ENCODE results near the gene SBK3.

Gene SBK3

GRCh38 chr19:55529636-55530234 is 15.6 kb downstream of the SBK3 start:
- no peak for DNase-seq
- in situ Hi-C loops (cut with HindIII; ENCODE audit: low pct_ligation_motif_present, low pct_unique_long_range_greater_than_20kb, low sequenced_read_pairs) = no loop called here

GRCh38 chr19:55528030-55528803 is 17.1 kb downstream of the SBK3 start:
- in situ Hi-C loops (cut with HindIII; ENCODE audit: low pct_ligation_motif_present, low pct_unique_long_range_greater_than_20kb, low sequenced_read_pairs) = no loop called here
- no peak for DNase-seq

DNA sequence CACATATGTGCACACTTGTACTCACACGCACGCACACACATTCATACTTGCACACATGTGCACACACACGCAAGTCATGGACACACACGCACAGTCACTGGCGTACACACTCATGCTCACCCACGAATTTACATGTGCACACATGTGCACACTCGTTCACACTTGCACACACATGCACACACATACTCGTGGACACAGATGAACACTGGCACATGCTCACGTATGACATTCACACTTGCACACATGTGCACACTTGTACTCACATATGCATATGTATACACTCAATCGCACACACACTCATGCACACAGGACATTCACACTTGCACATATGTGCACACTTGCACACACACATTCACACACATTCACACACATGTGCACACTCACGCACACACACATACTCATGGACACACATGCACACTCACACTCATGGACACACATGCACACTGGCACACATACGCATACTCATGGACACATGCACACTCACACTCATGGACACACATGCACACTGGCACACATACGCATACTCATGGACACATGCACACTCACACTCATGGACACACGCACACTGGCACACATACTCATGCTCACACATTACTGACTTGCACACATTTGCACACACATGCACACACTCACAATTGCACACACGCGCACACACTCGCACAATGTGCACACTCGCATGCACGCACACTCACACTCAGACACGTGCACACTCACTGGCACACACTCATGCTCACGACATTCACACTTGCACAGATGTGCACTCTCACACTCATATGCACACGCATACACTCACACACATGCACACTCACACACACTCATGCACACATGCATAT is 17.9 kb downstream of the SBK3 start:
- in situ Hi-C loops (cut with HindIII; ENCODE audit: low pct_ligation_motif_present, low pct_unique_long_range_greater_than_20kb, low sequenced_read_pairs) = no loop called here
- DNase-seq = no peak

GRCh38 chr19:55526216-55527196 is 18.8 kb downstream of the SBK3 start:
- in situ Hi-C loops (cut with HindIII; ENCODE audit: low pct_ligation_motif_present, low pct_unique_long_range_greater_than_20kb, low sequenced_read_pairs) = no loop called here
- DNase-seq = peak; percentile 41

GRCh38 chr19:55525289-55526101 is 19.8 kb downstream of the SBK3 start:
- in situ Hi-C loops (cut with HindIII; ENCODE audit: low pct_ligation_motif_present, low pct_unique_long_range_greater_than_20kb, low sequenced_read_pairs) = no loop called here
- no peak for DNase-seq

DNA sequence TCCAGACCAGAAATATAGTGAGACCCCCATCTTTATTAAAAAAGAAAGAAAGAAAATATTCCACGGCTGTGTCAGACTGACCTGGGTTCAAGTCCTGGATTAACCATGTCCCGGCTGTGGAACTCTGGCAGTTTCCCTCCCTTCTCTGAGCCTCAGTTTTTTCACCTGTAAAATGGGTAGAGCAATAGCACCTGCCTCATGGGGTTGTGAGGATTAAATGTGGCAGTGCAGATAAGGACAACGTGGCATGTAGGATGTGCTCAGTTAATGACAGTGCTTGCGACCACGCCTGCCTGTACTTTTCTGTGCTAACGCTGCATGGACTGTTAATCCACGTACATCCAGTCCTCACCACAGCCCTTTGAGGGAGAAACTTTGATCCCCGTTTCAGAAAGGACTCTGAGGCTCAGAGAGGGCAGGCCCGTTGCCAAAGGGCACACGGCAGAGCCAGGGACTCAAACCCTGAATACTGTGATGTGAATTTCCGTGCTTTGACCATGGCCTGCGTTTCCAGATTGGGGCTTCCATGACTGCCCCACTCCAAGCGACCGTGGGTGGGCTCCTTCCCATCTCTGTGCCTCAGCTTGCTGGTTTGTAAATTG is 24.6 kb downstream of the SBK3 start:
- in situ Hi-C loops (cut with HindIII; ENCODE audit: low pct_ligation_motif_present, low pct_unique_long_range_greater_than_20kb, low sequenced_read_pairs) = no loop called here
- DNase-seq = no peak

DNA sequence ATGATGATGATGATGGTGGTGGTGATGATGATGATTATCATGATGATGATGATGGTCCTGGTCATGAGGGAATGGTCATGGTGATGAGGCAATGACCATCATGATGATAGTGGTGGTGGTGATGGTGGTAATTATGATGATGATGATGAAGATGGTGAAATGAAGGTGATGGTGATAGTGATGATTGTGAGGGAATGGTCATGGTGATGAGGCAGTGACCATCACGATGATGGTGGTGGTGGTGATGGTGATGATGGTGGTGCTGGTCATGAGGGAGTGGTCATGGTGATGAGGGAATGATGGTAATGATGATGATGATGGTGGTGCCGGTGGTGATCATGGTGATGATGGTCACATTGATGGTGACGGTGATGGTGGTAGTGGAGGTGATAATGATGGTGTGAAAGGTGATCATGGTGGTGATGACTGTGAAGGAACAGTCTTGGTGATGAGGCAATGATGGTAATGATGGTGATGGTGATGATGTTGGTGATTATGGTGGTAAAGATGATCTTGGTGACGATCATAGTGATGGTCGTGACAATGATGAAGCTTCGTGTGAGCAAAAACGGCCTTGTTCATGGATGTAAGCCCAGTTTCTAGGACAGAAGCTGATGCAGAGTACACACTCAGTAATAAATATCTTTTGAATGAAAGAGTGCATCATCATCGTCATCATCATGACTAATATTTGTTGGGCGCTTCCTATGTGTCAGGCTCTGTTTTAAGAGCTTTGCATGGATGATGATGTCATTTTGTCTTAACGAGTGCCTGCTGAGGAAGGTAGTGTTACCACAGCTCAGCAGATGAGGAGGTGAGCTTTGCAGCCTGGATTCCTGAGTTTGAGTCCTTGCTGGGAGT is 25.7 kb downstream of the SBK3 start:
- peak; percentile 4 for DNase-seq
- in situ Hi-C loops (cut with HindIII; ENCODE audit: low pct_ligation_motif_present, low pct_unique_long_range_greater_than_20kb, low sequenced_read_pairs) = loop anchor here (10.0 kb wide), 1 partner anchor 105 kb away; the partner anchor contains the start of gene ZNF784

GRCh38 chr19:55516878-55517620 is 28.3 kb downstream of the SBK3 start:
- in situ Hi-C loops (cut with HindIII; ENCODE audit: low pct_ligation_motif_present, low pct_unique_long_range_greater_than_20kb, low sequenced_read_pairs) = loop anchor here (10.0 kb wide), 1 partner anchor 108 kb away; the partner anchor contains the start of gene ZNF784
- DNase-seq = peak; percentile 88

DNA sequence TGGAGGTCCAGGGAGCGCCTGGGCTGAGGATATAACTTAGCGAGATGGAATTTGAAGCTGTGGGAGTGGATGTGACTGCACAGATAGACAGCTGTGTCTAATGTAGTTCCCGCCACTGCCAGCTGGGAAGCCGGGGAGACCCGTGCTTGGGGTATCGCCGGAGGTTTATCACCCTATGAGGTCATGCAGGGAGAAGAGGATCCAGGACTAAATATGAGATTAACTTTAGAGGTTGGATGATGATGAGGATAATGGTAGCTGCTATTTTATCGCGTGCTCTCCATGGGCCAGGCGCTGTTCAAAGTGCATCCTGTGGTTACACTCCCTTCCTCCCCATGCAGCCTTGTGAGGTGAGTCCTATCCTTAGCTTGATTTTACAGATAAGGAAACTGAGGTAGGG is 37.2 kb downstream of the SBK3 start:
- DNase-seq = no peak
- in situ Hi-C loops (cut with HindIII; ENCODE audit: low pct_ligation_motif_present, low pct_unique_long_range_greater_than_20kb, low sequenced_read_pairs) = no loop called here

- DNase-seq = no peak
- in situ Hi-C loops (cut with HindIII; ENCODE audit: low pct_ligation_motif_present, low pct_unique_long_range_greater_than_20kb, low sequenced_read_pairs) = no loop called here
These were observed 40.4 kb downstream of the SBK3 start for GRCh38 chr19:55504981-55505380.

GRCh38 chr19:55504252-55504603 is 41.1 kb downstream of the SBK3 start:
- in situ Hi-C loops (cut with HindIII; ENCODE audit: low pct_ligation_motif_present, low pct_unique_long_range_greater_than_20kb, low sequenced_read_pairs) = no loop called here

DNA sequence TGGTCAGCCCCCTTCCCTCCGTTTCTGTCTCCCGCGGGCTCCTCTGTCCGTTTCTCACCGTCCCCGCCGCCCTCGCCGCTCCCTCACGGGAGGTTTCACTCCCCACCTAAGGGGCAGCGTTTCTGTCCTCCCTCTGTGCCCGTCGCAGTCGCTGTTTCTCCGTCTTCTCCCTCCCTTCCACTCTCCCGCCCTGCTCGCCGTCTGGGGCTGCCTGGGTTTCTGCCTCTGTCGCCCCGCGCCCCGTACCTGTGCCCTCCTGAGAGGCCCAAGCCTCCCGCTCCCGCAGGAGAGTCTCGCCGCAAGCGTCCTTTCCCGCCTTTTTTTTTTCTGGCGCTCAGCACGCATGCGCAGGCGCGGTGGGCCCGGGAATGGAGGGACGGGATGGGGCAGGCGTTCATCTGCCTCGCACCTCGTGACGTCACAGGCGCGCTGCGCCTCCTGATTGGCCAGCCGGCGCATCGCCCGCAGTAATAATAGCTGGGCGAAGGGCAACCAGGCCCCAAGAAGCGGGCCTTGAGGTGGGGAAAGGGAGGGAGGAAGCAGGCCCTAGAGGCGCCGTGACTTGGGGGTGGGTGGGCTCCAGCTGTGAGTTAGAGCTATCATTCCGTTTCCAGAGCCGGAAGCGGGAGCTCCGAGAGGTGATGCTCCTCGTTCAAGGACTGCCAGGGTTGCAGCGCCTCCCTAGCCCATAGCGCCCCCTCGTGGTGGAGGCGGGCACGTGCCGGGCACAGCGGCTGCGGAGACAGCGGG is 41.7 kb downstream of the SBK3 start:
- in situ Hi-C loops (cut with HindIII; ENCODE audit: low pct_ligation_motif_present, low pct_unique_long_range_greater_than_20kb, low sequenced_read_pairs) = no loop called here
- peak; percentile 86 for DNase-seq

More at GRCh38 chr19:55504252-55504603, 41.1 kb downstream of the SBK3 start:
- DNase-seq = no peak

DNA sequence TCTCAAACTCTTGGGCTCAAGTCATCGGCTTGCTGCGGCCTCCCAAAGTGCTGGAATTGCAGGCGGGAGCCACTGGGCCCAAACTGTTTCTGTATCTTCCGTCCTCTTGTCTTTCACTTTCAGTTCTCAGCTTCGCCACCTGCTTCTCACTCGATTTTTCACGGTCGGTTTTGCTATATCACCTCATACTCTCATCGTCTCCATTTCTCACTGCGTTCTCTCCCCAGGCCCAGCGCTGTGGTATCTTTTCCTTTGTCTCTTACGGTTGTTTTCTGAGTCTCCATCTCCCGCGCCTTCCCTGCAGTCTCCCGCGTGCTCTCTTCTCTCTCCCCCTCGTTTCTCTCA is 42.2 kb downstream of the SBK3 start:
- DNase-seq = no peak
- in situ Hi-C loops (cut with HindIII; ENCODE audit: low pct_ligation_motif_present, low pct_unique_long_range_greater_than_20kb, low sequenced_read_pairs) = no loop called here

- in situ Hi-C loops (cut with HindIII; ENCODE audit: low pct_ligation_motif_present, low pct_unique_long_range_greater_than_20kb, low sequenced_read_pairs) = no loop called here
- no peak for DNase-seq
These were observed 43.0 kb downstream of the SBK3 start for GRCh38 chr19:55502197-55502952.

Data from ACHN (cell line).